DOHH2 (cell line): ENCODE measurements around the gene TBC1D4.

Source experiments
- H3F3A ChIP-seq: fragments of 200-600 bp; sonication (generic), shearing (Covaris generic); 2 replicates; pipeline ENCODE4 v1.6.0; 2016; ENCODE audit warnings: antibody characterized with exemption, mild to moderate bottlenecking; ENCODE audit not compliant: control insufficient read depth, insufficient read depth
- H3K27ac ChIP-seq: fragments of 200-600 bp; sonication (generic); 2 replicates; pipeline ENCODE4 v1.5.1; 2014; ENCODE audit warnings: low read depth, mild to moderate bottlenecking, low read length, moderate library complexity
- H3K27me3 ChIP-seq: fragments of 200-600 bp; sonication (generic); 2 replicates; pipeline ENCODE4 v1.6.1; 2014; ENCODE audit warnings: mild to moderate bottlenecking, low read length, mixed read lengths; ENCODE audit not compliant: control insufficient read depth
- H3K36me3 ChIP-seq: fragments of 200-600 bp; sonication (generic); 2 replicates; pipeline ENCODE4 v1.6.1; 2014; ENCODE audit warnings: mild to moderate bottlenecking, low read length, moderate library complexity, mixed read lengths; ENCODE audit not compliant: control insufficient read depth
- H3K4me1 ChIP-seq: fragments of 200-600 bp; sonication (generic); 2 replicates; pipeline ENCODE4 v1.6.1; 2014; ENCODE audit warnings: mild to moderate bottlenecking, low read length, mixed read lengths; ENCODE audit not compliant: control insufficient read depth
- H3K4me2 ChIP-seq: fragments of 200-600 bp; sonication (generic); 2 replicates; pipeline ENCODE4 v1.6.0; 2014; ENCODE audit warnings: mild to moderate bottlenecking, low read length, moderate library complexity
- H3K4me3 ChIP-seq: fragments of 200-600 bp; sonication (generic); 2 replicates; pipeline ENCODE4 v1.5.1; 2014; ENCODE audit warnings: mild to moderate bottlenecking, low read length, mixed read lengths
- H3K79me2 ChIP-seq: fragments of 200-600 bp; sonication (generic); 2 replicates; pipeline ENCODE4 v1.6.1; 2014; ENCODE audit warnings: mild to moderate bottlenecking, low read length, mixed read lengths; ENCODE audit not compliant: control insufficient read depth
- H3K9me2 ChIP-seq: fragments of 200-600 bp; sonication (generic); replicated peaks from 2 replicates; pipeline ENCODE4 v1.6.1; 2014; ENCODE audit warnings: mild to moderate bottlenecking, low read length, mixed read lengths; ENCODE audit not compliant: control insufficient read depth
- H3K9me3 ChIP-seq: fragments of 200-600 bp; sonication (generic); 2 replicates; pipeline ENCODE4 v1.6.1; 2014; ENCODE audit warnings: antibody characterized with exemption, low read length, mixed read lengths; ENCODE audit not compliant: control insufficient read depth, insufficient read depth
- H4K20me1 ChIP-seq: fragments of 200-600 bp; sonication (generic); 2 replicates; pipeline ENCODE4 v1.6.0; 2014; ENCODE audit warnings: low read depth, mild to moderate bottlenecking, antibody characterized with exemption, low read length, moderate library complexity; ENCODE audit not compliant: control insufficient read depth, insufficient read depth
- CTCF ChIP-seq: fragments of 200-600 bp; sonication (generic); IDR thresholded peaks from one replicate; pipeline ENCODE4 v1.5.1; 2014; ENCODE audit warnings: antibody characterized with exemption, mild to moderate bottlenecking, low read depth, low read length; ENCODE audit not compliant: poor library complexity, severe bottlenecking
- EZH2phosphoT487 ChIP-seq: fragments of 200-600 bp; sonication (generic); IDR thresholded peaks from 2 replicates; pipeline ENCODE4 v1.6.1; 2017; ENCODE audit warnings: borderline replicate concordance, mild to moderate bottlenecking, antibody characterized with exemption, low read length, moderate library complexity, mixed read lengths

TBC1D4 gene

GRCh38 chr13:75491376-75491775 is 9.4 kb upstream of the TBC1D4 start:
- Histone ChIP-seq H3K9me2 (no peaks in the 10 kb centered on the region), H3K36me3 (no peaks in the 10 kb centered on the region), H3F3A (no peaks in the 10 kb centered on the region), H4K20me1 (no peaks in the 10 kb centered on the region), H3K27ac (no peak overlapping the region), H3K27me3 (no peaks in the 10 kb centered on the region), H3K79me2 (no peaks in the 10 kb centered on the region), H3K4me2 (no peak overlapping the region), H3K9me3 (no peaks in the 10 kb centered on the region), H3K4me1 (no peaks in the 10 kb centered on the region), H3K4me3 (no peak overlapping the region)
- TF ChIP-seq CTCF (no peak), EZH2phosphoT487 (no peak)

- Histone ChIP-seq H3K4me1 (no peaks in the 10 kb centered on the region), H3K27me3 (no peaks in the 10 kb centered on the region), H3K4me2 (no peak overlapping the region), H3K79me2 (no peaks in the 10 kb centered on the region), H3K4me3 (no peak overlapping the region), H4K20me1 (no peaks in the 10 kb centered on the region), H3K36me3 (no peaks in the 10 kb centered on the region), H3K9me2 (no peaks in the 10 kb centered on the region), H3F3A (no peaks in the 10 kb centered on the region), H3K27ac (no peak overlapping the region), H3K9me3 (no peaks in the 10 kb centered on the region)
- TF ChIP-seq EZH2phosphoT487 (no peak), CTCF (no peak)
Observed at GRCh38 chr13:75489502-75490263, 7.7 kb upstream of the TBC1D4 start.

DNA sequence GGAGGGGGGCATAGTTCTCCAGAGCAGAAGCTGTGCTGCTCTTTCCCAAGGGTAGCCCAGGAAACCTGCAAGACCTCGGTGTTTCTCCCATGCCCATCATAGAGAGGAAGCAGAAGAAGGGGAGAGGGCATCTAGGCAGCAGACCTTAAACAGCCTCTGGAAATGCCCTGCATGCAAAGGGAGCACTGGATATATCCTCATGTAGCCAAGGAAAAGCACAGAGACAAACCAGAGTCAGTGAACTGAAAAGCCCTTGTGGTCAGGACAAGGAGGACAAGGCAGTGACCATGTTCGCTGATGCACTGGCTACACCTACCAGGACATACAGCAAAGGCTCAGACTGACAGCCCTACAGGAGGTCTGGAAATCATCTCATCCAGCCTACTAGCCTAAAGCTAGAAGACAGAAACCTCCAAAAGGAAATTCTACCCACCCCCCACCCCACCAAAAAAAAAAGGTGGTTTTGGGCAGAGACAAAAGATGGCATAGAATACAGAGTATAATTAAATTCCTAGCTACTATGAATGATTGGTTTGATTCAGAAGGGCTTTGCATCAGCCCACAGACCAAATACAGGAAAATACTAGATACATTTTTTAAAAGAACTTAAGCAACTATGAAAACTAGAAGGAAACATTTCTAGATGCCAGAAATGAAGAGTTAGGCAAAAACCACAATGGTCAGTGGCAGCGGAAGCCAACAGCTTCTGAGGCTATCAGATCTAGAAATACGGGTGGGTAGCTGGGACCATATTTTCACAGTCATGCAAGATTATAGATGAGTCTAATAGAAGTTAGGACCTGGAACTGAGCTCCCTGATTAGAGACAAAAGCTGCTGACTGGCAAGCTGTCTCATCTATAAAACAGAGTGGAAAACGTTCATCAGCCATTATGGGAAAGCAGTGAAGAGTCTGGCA is 4.4 kb upstream of the TBC1D4 start:
- Histone ChIP-seq H3K27me3 (no peaks in the 10 kb centered on the region), H3K27ac (no peak overlapping the region), H4K20me1 (no peaks in the 10 kb centered on the region), H3K36me3 (peaks cover 5% of the 10 kb centered on the region; the same call in 1 of the 2 replicates), H3K9me3 (no peaks in the 10 kb centered on the region), H3F3A (peaks cover 3% of the 10 kb centered on the region; the same call in 1 of the 2 replicates), H3K9me2 (no peaks in the 10 kb centered on the region), H3K4me3 (no peak overlapping the region), H3K79me2 (peaks cover 16% of the 10 kb centered on the region), H3K4me2 (no peak overlapping the region), H3K4me1 (peaks cover 10% of the 10 kb centered on the region)
- TF ChIP-seq CTCF: no peak
